Upper lobe of left lung (tissue), 6 donors: ENCODE measurements around the gene CRB1. TPM values are rescaled to one million over a fixed set of nuclear protein-coding genes. Genes with fewer than 3 reads are reported as not detected.

Experiments used
- ATAC-seq, 2 donors: fragments of 200-7000 bp; cut with Tn5 transposase; one replicate each; pipeline ENCODE4 v1.9.1; 2022; ENCODE audit warnings: mild to moderate bottlenecking in 2 of 2, moderate library complexity in 2 of 2; ENCODE audit not compliant: low FRiP score in 2 of 2
- DNase-seq, 2 donors: peaks; one replicate each; pipeline ENCODE4 v3.0.0-alpha.2; 2019 to 2020
- H3K27ac ChIP-seq, 4 donors: fragments of 200-600 bp; sonication (generic); one replicate each; pipeline ENCODE4 v1.5.1; 2016 to 2019
- H3K27me3 ChIP-seq, 4 donors: fragments of 200-600 bp; sonication (generic); one replicate each; pipeline ENCODE4 v1.5.1; 2017 to 2019
- H3K36me3 ChIP-seq, 4 donors: fragments of 200-600 bp; sonication (generic); one replicate each; pipeline ENCODE4 v1.5.1; 2016 to 2019
- H3K4me1 ChIP-seq, 4 donors: fragments of 200-600 bp; sonication (generic); one replicate each; pipeline ENCODE4 v1.5.1; 2018 to 2019
- H3K4me3 ChIP-seq, 4 donors: fragments of 200-600 bp; sonication (generic); one replicate each; pipeline ENCODE4 v1.5.1; 2017 to 2019; ENCODE audit warnings: mild to moderate bottlenecking in 2 of 4, moderate library complexity in 1 of 4
- H3K9me3 ChIP-seq, 4 donors: fragments of 200-600 bp; sonication (generic); one replicate each; pipeline ENCODE4 v1.5.1; 2018 to 2019
- CTCF ChIP-seq, 6 experiments: fragments of 450-650 bp in 4 of 6; fragments of 200-600 bp in 2 of 6; sonication (generic) in 2 of 6; IDR thresholded peaks; one replicate each; pipeline ENCODE4 v1.5.1; 2016 to 2019; ENCODE audit warnings: antibody characterized with exemption in 6 of 6
- EP300 ChIP-seq, 4 donors: sonication (generic); formaldehyde crosslinking; IDR thresholded peaks; one replicate each; pipeline ENCODE4 v1.5.1; 2017; ENCODE audit warnings: antibody characterized with exemption in 4 of 4, control low read depth in 2 of 4
- POLR2A ChIP-seq, 4 donors: fragments of 450-650 bp; IDR thresholded peaks; one replicate each; pipeline ENCODE4 v1.5.1; 2016 to 2017; ENCODE audit warnings: antibody characterized with exemption in 4 of 4, mild to moderate bottlenecking in 2 of 4
- POLR2AphosphoS5 ChIP-seq, 2 donors: sonication (generic); formaldehyde crosslinking; IDR thresholded peaks; one replicate each; pipeline ENCODE4 v1.5.1; 2017; ENCODE audit warnings: antibody characterized with exemption in 2 of 2
- WGBS, 2 donors: methylation state at CpG; one replicate each; pipeline ENCODE4 v1.1.5; 2017 to 2018; 5-methylcytosine and 5-hydroxymethylcytosine counted together
- total RNA-seq, 6 donors: library from RNA; depleted of rRNA in 4 of 6; stranded (reverse); fragments of >200 nt in 4 of 6; gene quantifications; one replicate each; pipeline versions ENCODE4 v1.1.0 to v1.2.1, GENCODE V29; 2016 to 2021
- donor health status: DM: no; HTN: no; CAD: no; lungs with moderate emphysema.
- donor health status: DM: no; HTN: yes; CAD: no; lungs with severe emphysema.

The CRB1 gene
- total RNA-seq: under 1 TPM in 5 of 6 donors, not detected in 1; 0.11 to 0.98 (median 0.15) TPM

- H3K36me3 ChIP-seq: no peaks in the 10 kb centered on the region
- WGBS, 2 donors: 43 to 48% methylated on average over 4 of the region's 4 CpGs
- TF ChIP-seq CTCF (IDR thresholded peaks at IDR 0.05) (no peak), POLR2A (IDR thresholded peaks at IDR 0.05) (no peak), EP300 (IDR thresholded peaks at IDR 0.05) (no peak)
- no peak within 1 kb of the TSS for H3K27ac ChIP-seq
- H3K9me3 ChIP-seq: no peaks in the 10 kb centered on the region
- no peaks in the 10 kb centered on the region for H3K4me1 ChIP-seq
- H3K27me3 ChIP-seq: no peaks in the 10 kb centered on the region
- no peak for ATAC-seq
- no peak for DNase-seq
- H3K4me3 ChIP-seq: no peak within 1 kb of the TSS
Observed at GRCh38 chr1:197268012-197268411, at the start of gene CRB1. TSS of gene CRB1 (plus strand) at chr1:197268252. CDS start at chr1:197268413, 161 bp downstream.

- ATAC-seq: no peak
- Histone ChIP-seq H3K36me3 (no peaks in the 10 kb centered on the region), H3K9me3 (no peaks in the 10 kb centered on the region), H3K27me3 (no peaks in the 10 kb centered on the region), H3K27ac (no peak overlapping the region), H3K4me1 (no peaks in the 10 kb centered on the region), H3K4me3 (no peak overlapping the region)
- no peak for TF ChIP-seq EP300 (IDR thresholded peaks at IDR 0.05)
- no peak for TF ChIP-seq POLR2A (IDR thresholded peaks at IDR 0.05)
- no peak for TF ChIP-seq POLR2AphosphoS5 (IDR thresholded peaks at IDR 0.05)
- no peak for TF ChIP-seq CTCF (IDR thresholded peaks at IDR 0.05)
- DNase-seq: no peak
Observed at GRCh38 chr1:197218857-197219256, 49.2 kb upstream of the CRB1 start.

- Histone ChIP-seq H3K36me3 (no peaks in the 10 kb centered on the region), H3K27me3 (no peaks in the 10 kb centered on the region), H3K4me1 (no peaks in the 10 kb centered on the region), H3K9me3 (no peaks in the 10 kb centered on the region), H3K4me3 (no peak overlapping the region), H3K27ac (no peak overlapping the region)
- WGBS, 2 donors: 83 to 85% methylated on average over 21 of the region's 21 CpGs
- DNase-seq: peak; percentile 27 to 77
- no peak for TF ChIP-seq POLR2A (IDR thresholded peaks at IDR 0.05)
- no peak for TF ChIP-seq CTCF (IDR thresholded peaks at IDR 0.05)
- TF ChIP-seq EP300 (IDR thresholded peaks at IDR 0.05): no peak
- no peak for TF ChIP-seq POLR2AphosphoS5 (IDR thresholded peaks at IDR 0.05)
- peak in 1 of 2 donors; percentile 21 for ATAC-seq
Observed at GRCh38 chr1:197222025-197222685, 45.9 kb upstream of the CRB1 start.

GRCh38 chr1:197222780-197223179 lies 45.3 kb upstream of the CRB1 start:
- WGBS, 2 donors: 98 to 100% methylated on average over 2 of the region's 2 CpGs
- H3K27me3 ChIP-seq: no peaks in the 10 kb centered on the region
- H3K9me3 ChIP-seq: no peaks in the 10 kb centered on the region
- no peaks in the 10 kb centered on the region for H3K4me1 ChIP-seq
- no peaks in the 10 kb centered on the region for H3K36me3 ChIP-seq
- ATAC-seq (no peak), DNase-seq (no peak)
- H3K4me3 ChIP-seq: no peak overlapping the region
- TF ChIP-seq EP300 (IDR thresholded peaks at IDR 0.05): no peak
- no peak for TF ChIP-seq POLR2A (IDR thresholded peaks at IDR 0.05)
- no peak for TF ChIP-seq CTCF (IDR thresholded peaks at IDR 0.05)
- no peak for TF ChIP-seq POLR2AphosphoS5 (IDR thresholded peaks at IDR 0.05)
- no peak overlapping the region for H3K27ac ChIP-seq

GRCh38 chr1:197224160-197224559 lies 43.9 kb upstream of the CRB1 start:
- 79 to 86% methylated on average over 1 of the region's 1 CpG for WGBS, 2 donors
- no peak for ATAC-seq
- no peak for DNase-seq

More at GRCh38 chr1:197224160-197224559, 43.9 kb upstream of the CRB1 start:
- Histone ChIP-seq H3K4me3 (no peak overlapping the region), H3K9me3 (no peaks in the 10 kb centered on the region), H3K27me3 (no peaks in the 10 kb centered on the region), H3K27ac (no peak overlapping the region), H3K36me3 (no peaks in the 10 kb centered on the region), H3K4me1 (no peaks in the 10 kb centered on the region)
- no peak for TF ChIP-seq POLR2A (IDR thresholded peaks at IDR 0.05)
- TF ChIP-seq EP300 (IDR thresholded peaks at IDR 0.05): no peak
- TF ChIP-seq CTCF (IDR thresholded peaks at IDR 0.05): no peak
- no peak for TF ChIP-seq POLR2AphosphoS5 (IDR thresholded peaks at IDR 0.05)
